T-helper 1 cell treated with Interleukin-12 subunit alpha and Interleukin-12 subunit beta and Interleukin-4 antibody, amounts not matched to agents 30 ng/mL and 1 ng/mL, for 36 hours (primary cell): ENCODE results near the gene CPNE2. TPM values are rescaled to one million over a fixed set of nuclear protein-coding genes. Genes with fewer than 3 reads are reported as not detected.
"Not testable (repeated sequence)": the region's sequence is repeated elsewhere in the genome, so short reads cannot be mapped to it uniquely, and the experiment has no call there.

ENCODE experiments used
- intact Hi-C: fragments of 100-400 bp; cut with micrococcal nuclease; formaldehyde crosslinking; loops from one replicate; pipeline ENCODE4 v1.15.1; 2024
- total RNA-seq: library from RNA; stranded (reverse); gene quantifications from 2 replicates; pipeline ENCODE4 v1.2.3, GENCODE V29; 2022

CPNE2 gene
- total RNA-seq, 1 donor from 2014 or later, result 6.6 TPM

GRCh38 chr16:57069053-57069452, 23.3 kb upstream of the CPNE2 start:
- intact Hi-C loops, result no loop called here

DNA sequence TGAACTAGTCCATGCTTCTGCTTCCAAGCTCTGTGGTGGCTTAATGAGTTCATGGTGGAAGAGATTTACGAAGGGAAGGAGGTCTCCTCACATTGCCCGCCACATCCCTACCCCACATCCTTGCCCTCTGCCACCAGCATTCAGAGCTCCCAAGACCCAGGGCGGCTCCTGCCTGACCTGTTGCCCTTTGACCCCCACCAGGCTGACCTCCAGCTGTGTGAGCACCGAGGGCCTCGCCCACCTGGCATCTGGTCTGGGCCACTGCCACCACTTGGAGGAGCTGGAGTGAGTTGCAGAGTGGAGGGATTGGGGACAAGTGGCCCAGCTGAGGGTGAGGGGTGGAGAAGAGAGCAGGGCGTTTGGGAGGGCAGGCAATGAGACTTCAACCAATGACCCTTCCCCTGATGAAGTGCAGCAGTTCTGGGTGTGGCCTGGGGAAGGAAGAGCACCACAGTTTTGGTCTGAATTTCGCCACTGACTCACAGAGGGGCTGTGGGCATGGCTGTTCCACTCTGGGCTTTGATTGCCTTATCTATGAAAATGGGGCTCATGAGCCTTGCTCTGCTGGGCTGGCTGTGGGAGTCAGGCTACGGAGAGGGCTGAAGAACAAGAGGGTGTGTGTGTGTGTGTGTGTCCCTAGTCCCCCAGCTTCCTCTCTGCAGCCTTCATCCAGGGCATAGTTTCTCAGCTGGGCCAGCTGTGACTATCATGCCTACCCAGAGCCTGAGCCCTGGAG, 22.6 kb upstream of the CPNE2 start:
- intact Hi-C loops, result no loop called here

DNA sequence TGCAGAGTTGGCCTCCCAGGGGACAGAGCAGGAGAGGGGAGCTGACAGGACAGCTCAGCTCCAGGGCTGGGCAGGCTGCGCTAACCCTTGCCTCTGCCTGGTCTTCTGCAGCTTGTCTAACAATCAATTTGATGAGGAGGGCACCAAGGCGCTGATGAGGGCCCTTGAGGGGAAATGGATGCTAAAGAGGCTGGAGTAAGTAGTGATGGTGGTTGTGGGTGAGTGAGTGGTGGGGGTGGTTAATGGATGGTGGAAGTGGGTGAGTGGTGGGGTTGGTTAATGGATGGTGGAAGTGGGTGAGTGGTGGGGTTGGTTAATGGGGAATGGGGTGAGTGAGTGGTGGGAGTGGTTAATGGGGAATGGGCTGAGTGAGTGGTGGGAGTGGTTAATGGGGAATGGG, 22.0 kb upstream of the CPNE2 start:
- intact Hi-C loops, result no loop called here

DNA sequence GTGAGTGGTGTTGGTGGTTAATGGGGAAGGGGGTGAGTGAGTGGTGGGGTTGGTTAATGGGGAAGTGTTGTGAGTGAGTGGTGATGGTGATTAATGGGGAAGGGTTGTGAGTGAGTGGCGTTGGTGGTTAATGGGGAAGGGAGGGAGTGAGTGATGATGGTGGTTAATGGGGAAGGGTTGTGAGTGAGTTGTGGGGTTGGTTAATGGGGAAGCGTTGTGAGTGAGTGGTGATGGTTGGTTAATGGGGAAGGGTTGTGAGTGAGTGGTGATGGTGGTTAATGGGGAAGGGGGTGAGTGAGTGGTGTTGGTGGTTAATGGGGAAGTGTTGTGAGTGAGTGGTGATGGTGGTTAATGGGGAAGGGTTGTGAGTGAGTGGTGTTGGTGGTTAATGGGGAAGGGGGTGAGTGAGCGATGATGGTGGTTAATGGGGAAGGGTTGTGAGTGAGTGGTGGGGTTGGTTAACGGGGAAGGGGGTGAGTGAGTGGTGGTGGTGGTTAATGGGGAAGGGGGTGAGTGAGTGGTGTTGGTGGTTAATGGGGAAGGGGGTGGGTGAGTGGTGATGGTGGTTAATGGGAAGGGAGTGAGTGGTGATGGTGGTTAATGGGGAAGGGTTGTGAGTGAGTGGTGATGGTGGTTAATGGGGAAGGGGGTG, 21.2 kb upstream of the CPNE2 start:
- intact Hi-C loops, result not testable (repeated sequence)

DNA sequence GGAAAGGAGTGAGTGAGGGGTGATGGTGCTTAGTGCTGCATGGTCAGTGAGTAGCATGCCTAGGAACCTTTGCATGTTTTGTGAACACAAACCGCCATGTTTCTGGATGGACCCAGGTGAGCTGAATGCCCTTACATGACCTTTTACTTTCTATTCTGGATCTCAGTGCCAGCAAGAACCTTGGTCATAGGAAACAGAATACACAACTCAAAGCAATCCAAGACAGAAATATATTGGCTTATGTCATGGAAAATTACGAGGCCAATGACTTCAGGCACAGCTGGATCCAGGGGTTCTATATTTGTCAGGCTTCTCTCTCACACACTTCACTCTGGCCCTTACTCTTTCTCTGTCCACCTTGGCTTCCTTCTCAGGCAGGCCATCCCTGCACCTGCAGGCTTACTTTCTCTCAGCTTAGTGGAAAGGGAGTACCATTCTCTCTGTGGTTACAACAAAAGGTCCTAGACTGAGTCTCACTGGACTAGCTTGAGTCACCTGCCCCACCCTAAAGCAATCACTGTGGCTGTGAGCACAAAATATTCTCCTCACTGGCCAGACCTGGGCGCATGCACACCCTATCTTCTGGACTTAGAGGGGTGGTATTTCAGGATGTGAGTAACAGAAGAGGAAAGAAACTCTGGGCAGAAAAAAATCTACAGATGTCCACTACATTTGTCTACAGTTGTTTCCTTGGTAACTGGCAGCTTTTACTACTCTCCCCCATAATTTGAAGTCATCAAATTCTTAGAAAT, 20.4 kb upstream of the CPNE2 start:
- intact Hi-C loops, result no loop called here

- intact Hi-C loops, result no loop called here
These were observed 19.6 kb upstream of the CPNE2 start for GRCh38 chr16:57072616-57073275.

DNA sequence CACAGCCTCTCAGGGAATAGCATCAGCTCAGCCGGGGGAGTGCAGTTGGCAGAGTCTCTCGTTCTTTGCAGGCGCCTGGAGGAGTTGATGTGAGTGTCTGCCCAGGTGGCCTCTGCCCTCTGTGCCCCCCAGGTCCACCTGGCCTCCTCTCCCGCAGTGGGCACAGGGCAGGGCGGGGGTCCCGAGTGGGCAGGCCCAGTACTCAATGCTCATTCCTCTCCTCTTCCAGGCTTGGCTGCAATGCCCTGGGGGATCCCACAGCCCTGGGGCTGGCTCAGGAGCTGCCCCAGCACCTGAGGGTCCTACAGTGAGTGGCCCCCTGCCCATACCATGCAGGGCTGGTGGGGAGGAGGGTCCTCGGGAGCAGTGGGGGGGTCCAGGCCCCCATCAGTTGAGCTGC, 14.7 kb upstream of the CPNE2 start:
- intact Hi-C loops, result no loop called here

DNA sequence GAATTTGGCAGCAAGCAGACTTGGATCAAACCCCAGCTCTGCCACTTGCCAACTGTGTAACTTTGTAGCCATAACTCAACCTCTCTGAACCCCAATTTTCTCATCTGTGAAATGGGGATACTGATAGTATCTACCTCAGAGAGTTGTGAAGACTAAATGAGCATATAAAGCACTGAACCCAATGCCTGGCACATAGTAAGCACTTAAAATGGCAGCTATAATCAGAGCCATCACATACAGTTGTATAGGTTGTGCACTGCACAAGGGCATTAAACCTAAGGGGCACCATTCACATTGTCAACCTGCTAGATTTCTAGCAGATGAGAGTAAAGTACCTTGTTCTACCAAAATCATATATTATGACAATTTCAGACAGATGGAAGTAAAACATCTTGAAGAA, 10.6 kb upstream of the CPNE2 start:
- intact Hi-C loops, result no loop called here

GRCh38 chr16:57082664-57083063, 9.7 kb upstream of the CPNE2 start:
- intact Hi-C loops, result no loop called here

DNA sequence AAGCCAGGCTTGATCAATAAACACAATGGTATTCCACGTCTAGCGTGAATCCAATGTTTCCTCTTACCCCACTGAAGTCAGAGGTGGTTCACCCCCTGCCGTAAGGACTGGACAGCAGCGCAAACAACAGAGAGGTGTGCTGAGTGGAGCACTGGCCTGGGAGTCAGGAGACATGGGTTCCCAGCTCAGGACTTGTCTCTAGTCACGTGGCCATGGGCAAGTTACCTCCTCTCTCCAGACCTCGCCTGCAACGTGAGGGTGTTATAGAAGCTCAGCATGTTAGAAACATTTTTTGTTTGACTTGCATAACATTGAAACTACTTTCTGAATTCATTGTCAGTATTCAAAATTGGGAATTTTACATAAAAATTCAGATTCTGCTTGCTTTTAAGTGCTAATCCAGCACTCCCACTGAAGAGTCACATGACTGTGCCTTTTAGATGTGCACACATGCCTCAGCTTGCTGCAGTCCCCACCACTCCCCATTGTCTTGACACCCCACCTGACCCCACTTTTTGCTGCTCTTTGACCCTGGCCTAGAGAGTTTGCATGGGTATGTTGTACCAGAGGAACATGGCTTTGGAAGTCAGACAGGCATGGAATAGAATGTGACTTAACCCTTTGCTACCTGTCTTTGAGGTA, 8.8 kb upstream of the CPNE2 start:
- intact Hi-C loops, result loop anchor here (1.0 to 2.0 kb wide), 7 partner anchors 10 to 333 kb away; no protein-coding TSS in a partner anchor

GRCh38 chr16:57084257-57084770, 8.1 kb upstream of the CPNE2 start:
- intact Hi-C loops, result loop anchor here (1.0 to 2.0 kb wide), 7 partner anchors 9 to 332 kb away; no protein-coding TSS in a partner anchor

DNA sequence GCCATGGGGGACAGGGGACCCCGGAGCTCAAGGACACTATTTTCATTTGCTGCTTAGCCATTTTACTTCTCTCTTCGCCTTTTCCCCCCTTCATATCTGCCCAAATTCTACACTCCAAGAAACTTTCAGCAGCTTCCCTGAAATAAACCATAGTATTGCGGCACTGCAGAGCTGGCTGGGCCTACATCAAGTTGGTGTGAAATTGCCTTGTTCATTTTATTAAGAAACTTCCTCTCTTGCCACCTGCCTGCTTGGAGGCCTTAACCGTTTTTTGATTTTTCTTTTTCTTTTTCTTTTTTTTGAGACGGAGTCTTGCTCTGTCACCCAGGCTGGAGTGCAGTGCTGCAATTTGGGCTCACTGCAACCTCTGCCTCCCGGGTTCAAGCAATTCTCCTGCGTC, 7.4 kb upstream of the CPNE2 start:
- intact Hi-C loops, result loop anchor here (1.0 to 2.0 kb wide), 7 partner anchors 8 to 332 kb away; no protein-coding TSS in a partner anchor

- intact Hi-C loops, result no loop called here
These were observed 5.4 kb upstream of the CPNE2 start for GRCh38 chr16:57087003-57087402.

- intact Hi-C loops, result no loop called here
These were observed 3.0 kb upstream of the CPNE2 start for GRCh38 chr16:57089406-57089805.

DNA sequence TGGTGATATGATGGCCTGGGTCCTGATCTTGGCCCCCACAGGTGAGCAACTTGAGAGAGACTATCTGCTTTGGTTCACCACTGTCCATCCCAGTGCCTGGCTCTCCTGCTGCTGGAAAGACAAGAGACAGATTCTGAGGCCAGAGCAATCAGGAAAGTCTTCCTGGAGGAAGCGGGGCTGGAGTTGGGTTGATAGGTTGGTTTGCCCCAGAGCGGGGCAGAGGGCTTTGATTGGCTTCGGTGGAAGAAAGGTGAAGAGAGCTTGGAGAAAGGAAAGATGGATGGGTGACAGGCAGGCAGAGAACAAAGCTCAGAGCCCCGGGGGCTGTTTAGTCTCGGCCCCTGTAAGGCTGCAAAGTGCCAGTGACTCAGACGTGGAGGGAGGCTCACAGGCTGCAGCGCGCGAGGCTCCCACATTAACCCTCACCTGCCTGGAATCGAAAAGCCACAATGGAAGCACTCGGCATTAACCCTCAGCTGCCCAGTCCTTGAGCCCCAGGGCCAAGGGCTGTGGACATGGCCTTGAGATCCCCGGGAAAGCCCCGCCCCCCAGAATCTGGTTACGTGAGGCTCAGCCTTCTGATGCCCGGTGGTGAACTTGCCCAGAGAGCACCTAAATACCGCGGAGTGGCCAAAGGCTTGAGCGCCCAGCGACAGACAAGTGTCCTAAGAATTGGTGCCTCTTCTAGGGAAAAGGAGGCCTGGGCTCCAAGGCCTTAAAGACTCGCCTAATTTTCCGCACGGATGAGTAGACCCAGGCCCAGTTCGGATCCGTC, 996 bp upstream of the CPNE2 start:
- intact Hi-C loops, result no loop called here

DNA sequence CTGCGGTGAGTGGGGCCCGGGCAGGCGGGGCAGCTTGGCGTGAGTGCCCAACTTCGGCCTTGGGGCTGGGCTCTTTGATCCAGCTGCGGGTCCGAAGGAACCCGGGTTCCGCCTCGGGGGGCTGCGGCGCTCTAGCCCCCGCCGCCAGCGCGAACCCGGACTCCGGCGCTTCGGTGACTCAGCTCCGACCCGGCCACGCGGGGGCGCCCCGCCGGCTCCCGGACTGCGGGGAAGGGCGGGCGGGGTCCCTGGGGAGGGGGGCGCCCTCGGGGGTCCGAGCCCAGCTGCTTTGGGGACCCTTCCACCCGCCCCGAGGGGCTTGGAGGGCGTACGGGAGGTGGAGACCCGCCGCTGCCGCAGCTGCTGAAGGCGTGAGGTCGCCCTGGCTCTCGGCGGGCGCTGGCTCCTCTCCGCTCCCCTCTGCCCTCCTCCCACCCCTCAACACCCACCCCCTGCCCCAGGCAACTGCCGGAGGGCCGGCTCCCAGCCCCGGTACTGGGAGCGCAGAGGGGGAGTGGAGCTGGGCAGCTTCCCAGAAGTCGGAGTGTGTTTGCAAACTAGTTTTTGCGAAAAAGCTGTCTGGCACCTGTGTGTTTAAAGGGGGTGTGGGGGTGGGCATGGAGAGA, 516 bp downstream of the CPNE2 start:
- intact Hi-C loops, result loop anchor here (1.0 to 2.0 kb wide), 3 partner anchors 9 to 75 kb away; no protein-coding TSS in a partner anchor

DNA sequence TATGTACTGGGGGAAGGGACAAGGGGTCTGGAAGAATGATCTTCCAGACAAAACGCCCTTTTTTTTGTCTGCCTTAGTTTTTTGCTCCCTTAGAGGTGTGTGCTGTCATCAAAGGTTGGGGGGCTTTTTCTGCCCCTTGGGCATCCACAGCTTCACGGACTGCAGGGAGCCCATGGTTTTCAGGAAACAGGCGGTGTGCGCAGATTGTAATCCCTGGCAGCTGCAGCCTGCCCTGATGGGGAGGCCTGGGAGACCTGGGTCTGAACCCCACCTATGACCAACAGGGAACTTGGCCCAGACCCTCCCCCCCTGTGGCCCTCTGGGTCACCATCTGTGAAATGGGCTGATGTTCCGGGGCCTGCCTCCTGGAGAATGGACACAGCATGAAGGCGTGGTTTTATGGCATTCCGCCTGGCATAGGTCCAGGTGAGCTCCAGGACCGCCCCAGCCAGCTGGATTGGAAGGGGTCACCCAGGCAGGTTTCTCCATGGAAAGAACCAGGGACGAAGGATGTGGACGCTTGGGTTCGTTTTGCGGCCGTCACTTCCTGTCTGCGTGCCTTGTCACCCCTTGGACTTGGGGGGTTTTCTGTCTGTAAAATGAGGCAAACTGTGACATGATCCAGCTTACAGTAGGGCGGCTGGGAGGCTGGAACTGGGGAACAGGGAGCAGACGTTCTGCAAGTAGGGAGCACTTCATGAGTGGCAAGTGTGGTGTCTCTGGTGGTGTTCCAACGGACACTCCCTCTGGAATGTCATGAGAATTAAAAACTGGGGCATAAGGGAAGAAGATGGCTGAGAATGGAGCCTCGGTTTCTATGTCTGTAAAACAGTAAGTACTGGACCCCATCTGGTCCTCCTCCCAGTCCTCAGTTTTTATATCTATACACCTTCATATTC, 1.5 kb downstream of the CPNE2 start:
- intact Hi-C loops, result loop anchor here (1.0 to 2.0 kb wide), 2 partner anchors 10 to 51 kb away; no protein-coding TSS in a partner anchor

DNA sequence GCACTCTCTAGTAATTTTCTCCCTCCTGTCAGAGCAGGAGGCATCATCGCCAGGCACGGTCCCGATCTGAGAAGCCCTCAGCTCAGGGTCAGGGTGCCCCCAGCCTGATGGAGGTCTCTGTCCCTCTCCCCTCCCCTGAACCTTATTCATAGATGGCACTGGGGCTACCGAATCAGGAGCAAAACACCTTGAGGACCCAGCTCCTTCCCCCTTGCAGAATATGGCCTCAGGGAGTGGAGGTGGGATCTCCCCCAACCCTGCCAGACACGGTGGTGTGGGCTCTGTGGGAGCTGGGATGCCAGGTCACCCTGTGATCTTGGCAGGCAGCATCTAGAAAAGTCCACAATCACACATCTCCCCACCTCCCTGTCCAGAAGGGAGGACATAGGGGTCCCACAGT, 2.5 kb downstream of the CPNE2 start:
- intact Hi-C loops, result no loop called here
